ENCODE measurements around the gene HOXB5. TPM values are rescaled to one million over a fixed set of nuclear protein-coding genes. Genes with fewer than 3 reads are reported as not detected.

Gene HOXB5
- total RNA-seq (2012; rRNA removed) (0.54 and 0.56 TPM in 2 replicates), polyA plus RNA-seq (2012; rRNA removed) (18.0 and 18.1 TPM in 2 replicates), Bru-seq, nascent RNA (percentile 64 among the genes with signal in this experiment), BruChase-seq, experiment 1, labeled RNA remaining after a 6-hour chase (percentile 71 among the genes with signal in this experiment), BruChase-seq, experiment 2, labeled RNA remaining after a 2-hour chase (percentile 82 among the genes with signal in this experiment)
- polyA plus RNA-seq (2012; cell fraction: cytosol; rRNA removed) = 19.7 and 32.7 TPM in 2 replicates
- 13.4 and 16.5 TPM in 2 replicates for polyA plus RNA-seq (2012; cell fraction: nucleus; rRNA removed; ENCODE audit: low replicate concordance)
- long read RNA-seq, transcript HOXB5-201 (2 exons, 2,041 nt) = major isoform, 22 of 23 reads
- long read RNA-seq, partial matches to known transcripts = 0 of 23 reads
- long read RNA-seq, other reads (novel, unspliced or antisense) = 1 of 23 reads

DNA sequence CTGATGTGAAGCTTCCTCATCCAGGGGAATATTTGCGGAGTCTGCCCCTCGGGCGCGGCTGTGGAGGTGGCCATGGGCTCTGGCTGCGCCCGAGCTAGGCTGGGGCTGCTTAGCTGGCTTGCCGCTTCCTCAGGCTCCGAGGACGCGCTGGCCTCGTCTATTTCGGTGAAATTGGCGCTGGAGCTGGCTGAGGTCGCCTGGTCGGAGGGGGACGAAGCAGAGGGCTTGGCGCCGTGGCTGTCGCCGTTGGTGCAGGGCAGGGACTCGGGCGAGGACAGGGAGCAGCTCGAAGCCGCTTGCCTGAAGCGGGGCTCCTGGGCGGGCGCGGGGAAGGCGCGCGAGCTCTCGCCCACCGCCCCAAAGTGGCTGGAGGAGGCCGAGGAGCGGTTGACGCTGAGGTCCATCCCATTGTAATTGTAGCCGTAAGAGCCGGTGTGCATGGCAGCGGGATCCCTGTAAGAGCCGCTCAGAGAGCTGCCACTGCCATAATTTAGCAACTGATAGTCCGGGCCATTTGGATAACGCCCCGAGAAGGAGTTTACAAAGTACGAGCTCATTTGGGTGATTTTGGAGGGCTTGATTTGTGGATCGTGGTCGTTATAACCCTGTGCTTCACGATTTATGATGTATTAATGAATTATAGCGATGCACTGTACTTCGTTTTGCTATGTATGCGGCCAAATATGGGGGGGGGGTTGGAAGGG lies at the start of gene HOXB5:
Gene HOXB5, minus strand, starts transcription at position 654 of the 704 bp plus-strand sequence. Its CDS starts 97 bp downstream, at position 557.
- no peaks in the 10 kb centered on the region for H3K9me3 ChIP-seq (ENCODE audit: control insufficient read depth, insufficient read depth, low read length)
- H2BK120ac ChIP-seq (ENCODE audit: low read depth, low read length) = peak within 1 kb of the TSS; percentile 93
- H4K8ac ChIP-seq (ENCODE audit: low read depth in 2 of 2, low read length in 2 of 2) = peak within 1 kb of the TSS; percentile 81 to 99
- peak; percentile 22 for DNase-seq
- H3K27ac ChIP-seq (ENCODE audit: insufficient read depth, low read length) = peak within 1 kb of the TSS; percentile 99
- peak within 1 kb of the TSS; percentile 78 for H2AFZ ChIP-seq (replicated peaks; ENCODE audit: low read length, poor library complexity)
- H2BK5ac ChIP-seq (ENCODE audit: low read depth, low read length, poor library complexity, severe bottlenecking) = peak within 1 kb of the TSS; percentile 99
- dilution Hi-C loops (cut with HindIII; ENCODE audit: low sequenced_read_pairs, unreplicated experiment) = no loop called here
- peak within 1 kb of the TSS; percentile 91 for H3K4me3 ChIP-seq (ENCODE audit: insufficient read depth, low read depth, low read length)
- peaks cover 9% of the 10 kb centered on the region for H3K4me1 ChIP-seq (ENCODE audit: control insufficient read depth, insufficient read depth, low read length)
- no peak for ATAC-seq (ENCODE audit: low read depth)
- H3K4me2 ChIP-seq (ENCODE audit: low read depth, low read length) = peak within 1 kb of the TSS; percentile 83
- POLR2A ChIA-PET (ENCODE audit: unreplicated experiment) = interaction anchor here (0.6 to 3.1 kb wide), 7 partner anchors 24 to 257 kb away, joined by 3 to 14 read pairs (median 4); no protein-coding TSS in a partner anchor
- no peaks in the 10 kb centered on the region for H3K9me1 ChIP-seq (ENCODE audit: insufficient read depth, low read length)
- H3K56ac ChIP-seq (ENCODE audit: extremely low read depth, insufficient read depth, low read length) = peak within 1 kb of the TSS; percentile 100
- peak within 1 kb of the TSS; percentile 95 for H3K4ac ChIP-seq (ENCODE audit: low read depth, low read length)
- H3K9ac ChIP-seq (ENCODE audit: low read depth, low read length) = peak within 1 kb of the TSS; percentile 100
- no TSS peak for BruUV-seq (replicated peaks)
- peaks cover 14% of the 10 kb centered on the region; the same call in 1 of the 2 replicates for H3K36me3 ChIP-seq (ENCODE audit: control insufficient read depth, insufficient read depth, low read length)
- peaks cover 0 to 1% of the 10 kb centered on the region in 2 experiments; a peak in 2 of 4 replicates for H3K79me1 ChIP-seq (ENCODE audit: low read depth in 1 of 2, low read length in 2 of 2)
- H2BK15ac ChIP-seq (ENCODE audit: low read depth, low read length) = peak within 1 kb of the TSS; percentile 77; the same call in 2 of the 3 replicates
- peak within 1 kb of the TSS; percentile 53 for H2BK20ac ChIP-seq (ENCODE audit: low read depth, low read length)
- peak within 1 kb of the TSS; percentile 99 for H4K91ac ChIP-seq (ENCODE audit: insufficient read depth, low read depth, low read length)
- no peaks in the 10 kb centered on the region for H3K27me3 ChIP-seq (ENCODE audit: control insufficient read depth, insufficient read depth, low read length)
- peak within 1 kb of the TSS; percentile 98 for H3K14ac ChIP-seq (replicated peaks; ENCODE audit: low read depth, low read length)
- CTCF ChIA-PET = interaction anchor here (0.6 to 1.8 kb wide), 7 partner anchors 10 to 289 kb away, joined by 3 to 6 read pairs (median 3); no protein-coding TSS in a partner anchor
- H3K23ac ChIP-seq (ENCODE audit: low read depth, low read length) = peak within 1 kb of the TSS; percentile 99
- peak within 1 kb of the TSS; percentile 81 for H3K18ac ChIP-seq (ENCODE audit: low read depth, low read length)
- in situ Hi-C loops (cut with MboI; ENCODE audit: low sequenced_read_pairs) = loop anchor here (10.0 kb wide), 1 partner anchor 568 kb away; no protein-coding TSS in a partner anchor
- peak within 1 kb of the TSS; percentile 78 for H4K5ac ChIP-seq (ENCODE audit: low read depth, low read length)
- peak within 1 kb of the TSS; percentile 85 for H2AK5ac ChIP-seq (ENCODE audit: low read depth, low read length)
- 0% methylated on average over 38 of the region's 50 CpGs; no CpG with 5 or more reads in 1 of the 2 experiments for WGBS, 2 experiments (ENCODE audit: extremely low coverage in 2 of 2, insufficient read length in 1 of 2)
- H2AK9ac ChIP-seq (replicated peaks; ENCODE audit: low read depth, low read length, poor library complexity) = peak within 1 kb of the TSS; percentile 94
- intact Hi-C loops (cut with micrococcal nuclease) = loop anchor here (1.0 to 2.0 kb wide), 2 partner anchors 22 to 257 kb away; no protein-coding TSS in a partner anchor
- H4K20me1 ChIP-seq (ENCODE audit: insufficient read depth, low read length) = peaks cover 7% of the 10 kb centered on the region; the same call in 1 of the 2 replicates
- no peak for TF ChIP-seq CTCF (conservative IDR thresholded peaks at IDR 0.05; ENCODE audit: low read depth, low read length)
- TF ChIP-seq FOS (IDR thresholded peaks at IDR 0.05; ENCODE audit: low read depth, low read length) = no peak
- TF ChIP-seq RCOR1 (IDR thresholded peaks at IDR 0.05; ENCODE audit: insufficient replicate concordance, low read length) = no peak
- TF ChIP-seq MAFK (IDR thresholded peaks at IDR 0.05; ENCODE audit: low read depth, low read length) = no peak
- TF ChIP-seq CEBPB (IDR thresholded peaks at IDR 0.05; ENCODE audit: low read depth, low read length) = no peak
- no peak for TF ChIP-seq BHLHE40 (IDR thresholded peaks at IDR 0.05; ENCODE audit: low read depth, low read length)
- TF ChIP-seq POLR2A (IDR thresholded peaks at IDR 0.05; ENCODE audit: low read depth, low read length) = no peak
- TF ChIP-seq USF2 (IDR thresholded peaks at IDR 0.05; ENCODE audit: low read depth, low read length) = no peak
- no peak for TF ChIP-seq MAZ (IDR thresholded peaks at IDR 0.05; ENCODE audit: borderline replicate concordance, low read depth, low read length)
- TF ChIP-seq NFE2L2 (IDR thresholded peaks at IDR 0.05; ENCODE audit: low read depth, low read length) = no peak
- TF ChIP-seq, protein P1, sequence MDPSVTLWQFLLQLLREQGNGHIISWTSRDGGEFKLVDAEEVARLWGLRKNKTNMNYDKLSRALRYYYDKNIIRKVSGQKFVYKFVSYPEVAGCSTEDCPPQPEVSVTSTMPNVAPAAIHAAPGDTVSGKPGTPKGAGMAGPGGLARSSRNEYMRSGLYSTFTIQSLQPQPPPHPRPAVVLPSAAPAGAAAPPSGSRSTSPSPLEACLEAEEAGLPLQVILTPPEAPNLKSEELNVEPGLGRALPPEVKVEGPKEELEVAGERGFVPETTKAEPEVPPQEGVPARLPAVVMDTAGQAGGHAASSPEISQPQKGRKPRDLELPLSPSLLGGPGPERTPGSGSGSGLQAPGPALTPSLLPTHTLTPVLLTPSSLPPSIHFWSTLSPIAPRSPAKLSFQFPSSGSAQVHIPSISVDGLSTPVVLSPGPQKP (IDR thresholded peaks at IDR 0.05; ENCODE audit: borderline replicate concordance, low read depth, low read length) = no peak
